ENCODE measurements around the gene TEX35. TPM values are rescaled to one million over a fixed set of nuclear protein-coding genes. Genes with fewer than 3 reads are reported as not detected.
"Not testable (repeated sequence)": the region's sequence is repeated elsewhere in the genome, so short reads cannot be mapped to it uniquely, and the experiment has no call there.

TEX35 gene
- total RNA-seq, 5 donors from 2014 or later (not counting 1 experiment from before 2014, with no cell fraction given) = not detected

DNA sequence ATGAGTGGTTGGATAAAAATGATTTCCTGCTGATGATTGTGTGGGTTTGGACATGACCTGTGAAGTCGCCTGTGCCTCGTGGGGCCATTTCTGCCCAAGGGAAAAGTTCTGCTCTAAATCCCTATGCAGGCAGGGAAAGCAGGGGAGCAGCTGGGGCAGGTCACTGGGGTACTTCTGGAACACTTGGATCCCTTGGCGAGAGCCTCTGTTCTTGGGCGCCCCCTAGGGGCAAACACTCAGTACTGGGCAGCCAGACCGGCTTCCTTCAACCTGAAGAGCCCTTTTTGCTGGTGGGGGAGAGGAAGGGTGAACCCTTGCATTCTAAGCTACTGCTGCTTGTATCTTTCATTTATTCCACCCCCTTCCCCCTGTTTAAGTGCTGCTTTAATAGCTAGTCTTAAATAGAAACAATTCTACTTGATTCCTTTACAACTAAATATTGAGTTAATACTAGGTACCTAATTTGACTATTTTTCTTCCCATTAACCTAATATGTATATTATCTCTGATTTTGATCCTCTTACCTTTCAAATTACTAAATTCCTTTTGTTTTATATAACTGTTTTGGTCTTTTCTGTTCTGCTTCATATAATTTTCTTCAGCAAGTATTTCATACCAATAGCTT lies 11.1 kb upstream of the TEX35 start:
- ATAC-seq (replicated peaks in 1 of 4) (peak in 2 of 4 experiments; percentile 29 to 43), DNase-seq (peak in 24 of 35 experiments; percentile 6 to 37 (median 21))
- Histone ChIP-seq H3K4me3 (ENCODE audit: control insufficient read depth in 1 of 2, extremely low read depth in 1 of 2, low read length in 1 of 2) (no peak overlapping the region), H3K4me1 (ENCODE audit: control insufficient read depth in 1 of 2, extremely low read depth in 1 of 2, insufficient read depth in 2 of 2, low read length in 2 of 2) (no peaks in the 10 kb centered on the region), H3K27ac (ENCODE audit: low read length) (no peak overlapping the region), H3K9me3 (no peaks in the 10 kb centered on the region), H3K27me3 (replicated peaks in 1 of 2; ENCODE audit: control insufficient read depth in 2 of 2, extremely low read depth in 1 of 2, insufficient read depth in 2 of 2, low read length in 1 of 2) (peaks cover 0 to 26% of the 10 kb centered on the region in 2 experiments), H3K36me3 (ENCODE audit: control insufficient read depth in 2 of 2, extremely low read depth in 1 of 2, insufficient read depth in 1 of 2, low read length in 1 of 2) (no peaks in the 10 kb centered on the region)
- no peaks in the 10 kb centered on the region for H3K9me3 Mint-ChIP-seq
- no peak overlapping the region for H3K27ac Mint-ChIP-seq
- 21% methylated on average over 4 of the region's 5 CpGs for WGBS (ENCODE audit: insufficient coverage)
- H3K4me3 Mint-ChIP-seq = no peak overlapping the region
- peaks cover 5 to 19% of the 10 kb centered on the region in 2 donors for H3K27me3 Mint-ChIP-seq
- ChIA-PET POLR2A (no interaction called here), CTCF (no interaction called here)
- no peaks in the 10 kb centered on the region for H3K4me1 Mint-ChIP-seq
- no peaks in the 10 kb centered on the region for H3K36me3 Mint-ChIP-seq

DNA sequence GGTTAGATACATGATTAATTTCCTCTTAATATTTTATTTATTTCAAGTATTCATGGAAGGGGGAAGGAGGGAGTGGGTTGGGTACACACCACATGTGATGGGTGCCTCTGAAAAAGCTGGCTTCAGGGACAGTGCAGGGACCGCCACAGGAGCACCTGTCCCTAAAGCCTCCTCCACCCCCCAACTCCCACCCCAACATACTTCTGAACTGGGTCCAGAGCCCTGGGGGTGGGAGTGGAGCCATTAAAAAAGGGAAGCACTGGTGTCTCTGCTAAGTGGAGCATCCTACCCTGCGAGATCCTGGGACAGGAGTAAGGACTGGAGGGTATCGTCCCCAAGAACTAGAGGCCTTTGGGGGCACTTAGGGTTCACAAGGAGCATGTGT lies 10.6 kb upstream of the TEX35 start:
- no peak overlapping the region for H3K27ac Mint-ChIP-seq
- ChIA-PET POLR2A (no interaction called here), CTCF (no interaction called here)
- no peaks in the 10 kb centered on the region for H3K9me3 Mint-ChIP-seq
- Histone ChIP-seq H3K36me3 (ENCODE audit: control insufficient read depth in 2 of 2, extremely low read depth in 1 of 2, insufficient read depth in 1 of 2, low read length in 1 of 2) (no peaks in the 10 kb centered on the region), H3K27ac (ENCODE audit: low read length) (no peak overlapping the region), H3K4me1 (ENCODE audit: control insufficient read depth in 1 of 2, extremely low read depth in 1 of 2, insufficient read depth in 2 of 2, low read length in 2 of 2) (no peaks in the 10 kb centered on the region), H3K9me3 (no peaks in the 10 kb centered on the region), H3K27me3 (replicated peaks in 1 of 2; ENCODE audit: control insufficient read depth in 2 of 2, extremely low read depth in 1 of 2, insufficient read depth in 2 of 2, low read length in 1 of 2) (peaks cover 0 to 26% of the 10 kb centered on the region in 2 experiments), H3K4me3 (ENCODE audit: control insufficient read depth in 1 of 2, extremely low read depth in 1 of 2, low read length in 1 of 2) (no peak overlapping the region)
- no peak for DNase-seq
- WGBS (ENCODE audit: insufficient coverage) = 17% methylated on average over 1 of the region's 3 CpGs
- H3K4me1 Mint-ChIP-seq = no peaks in the 10 kb centered on the region
- H3K4me3 Mint-ChIP-seq = no peak overlapping the region
- peaks cover 5 to 19% of the 10 kb centered on the region in 2 donors for H3K27me3 Mint-ChIP-seq
- ATAC-seq (replicated peaks in 1 of 4) = no peak
- H3K36me3 Mint-ChIP-seq = no peaks in the 10 kb centered on the region

DNA sequence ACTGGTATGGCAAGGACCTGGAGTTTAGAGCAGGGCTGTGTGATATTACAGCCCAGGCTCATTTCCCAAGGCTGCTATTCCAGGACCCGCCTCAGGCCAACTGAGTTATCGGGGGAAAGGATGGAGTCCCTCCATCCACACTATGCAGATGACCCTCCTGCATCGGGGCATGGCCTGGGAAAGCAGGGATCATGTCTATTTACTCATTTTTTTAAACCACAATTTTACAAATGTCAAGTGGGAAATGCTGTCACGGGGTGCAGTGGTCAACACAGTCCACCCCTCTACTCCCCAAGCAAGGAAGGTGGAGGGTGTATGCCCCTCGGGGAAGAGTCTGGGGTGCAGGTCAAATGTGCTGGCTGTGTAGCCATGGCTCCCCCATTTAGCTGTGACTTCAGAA lies 10.1 kb upstream of the TEX35 start:
- Mint-ChIP-seq H3K36me3 (no peaks in the 10 kb centered on the region), H3K4me1 (no peaks in the 10 kb centered on the region), H3K27ac (no peak overlapping the region), H3K4me3 (no peak overlapping the region), H3K27me3 (peaks cover 5 to 19% of the 10 kb centered on the region in 2 donors), H3K9me3 (no peaks in the 10 kb centered on the region)
- no CpG with 5 or more reads among the region's 5 CpGs for WGBS (ENCODE audit: insufficient coverage)
- Histone ChIP-seq H3K4me3 (ENCODE audit: control insufficient read depth in 1 of 2, extremely low read depth in 1 of 2, low read length in 1 of 2) (no peak overlapping the region), H3K9me3 (no peaks in the 10 kb centered on the region), H3K4me1 (ENCODE audit: control insufficient read depth in 1 of 2, extremely low read depth in 1 of 2, insufficient read depth in 2 of 2, low read length in 2 of 2) (no peaks in the 10 kb centered on the region), H3K36me3 (ENCODE audit: control insufficient read depth in 2 of 2, extremely low read depth in 1 of 2, insufficient read depth in 1 of 2, low read length in 1 of 2) (no peaks in the 10 kb centered on the region), H3K27ac (ENCODE audit: low read length) (no peak overlapping the region), H3K27me3 (replicated peaks in 1 of 2; ENCODE audit: control insufficient read depth in 2 of 2, extremely low read depth in 1 of 2, insufficient read depth in 2 of 2, low read length in 1 of 2) (peaks cover 0 to 26% of the 10 kb centered on the region in 2 experiments)
- CTCF ChIA-PET = no interaction called here
- no peak for ATAC-seq (replicated peaks in 1 of 4)
- no peak for DNase-seq
- POLR2A ChIA-PET = no interaction called here

DNA sequence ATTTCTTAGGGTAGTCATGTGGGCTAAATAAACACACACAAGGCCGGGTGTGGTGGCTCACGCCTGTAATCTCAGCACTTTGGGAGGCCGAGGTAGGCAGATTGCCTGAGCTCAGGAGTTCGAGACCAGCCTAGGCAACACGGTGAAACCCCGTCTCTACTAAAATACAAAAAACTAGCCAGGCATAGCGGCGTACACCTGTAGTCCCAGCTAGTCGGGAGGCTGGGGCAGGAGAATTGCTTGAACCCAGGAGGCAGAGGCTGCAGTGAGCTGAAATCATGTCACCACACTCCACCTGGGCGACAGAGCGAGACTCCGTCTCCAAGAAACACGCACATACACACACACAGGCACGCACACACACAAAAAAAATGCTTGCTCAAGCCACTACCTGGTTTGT lies 9.6 kb upstream of the TEX35 start:
- H3K36me3 ChIP-seq (ENCODE audit: control insufficient read depth in 2 of 2, extremely low read depth in 1 of 2, insufficient read depth in 1 of 2, low read length in 1 of 2); DNase-seq; ATAC-seq (replicated peaks in 1 of 4); H3K4me3 Mint-ChIP-seq; H3K36me3 Mint-ChIP-seq; H3K4me1 Mint-ChIP-seq; H3K4me1 ChIP-seq (ENCODE audit: control insufficient read depth in 1 of 2, extremely low read depth in 1 of 2, insufficient read depth in 2 of 2, low read length in 2 of 2); H3K27ac ChIP-seq (ENCODE audit: low read length); POLR2A ChIA-PET; H3K9me3 Mint-ChIP-seq; H3K9me3 ChIP-seq; H3K4me3 ChIP-seq (ENCODE audit: control insufficient read depth in 1 of 2, extremely low read depth in 1 of 2, low read length in 1 of 2); CTCF ChIA-PET; H3K27ac Mint-ChIP-seq: not testable (repeated sequence)
- peaks cover 5 to 19% of the 10 kb centered on the region in 2 donors for H3K27me3 Mint-ChIP-seq
- WGBS (ENCODE audit: insufficient coverage) = 89% methylated on average over 11 of the region's 14 CpGs
- H3K27me3 ChIP-seq (replicated peaks in 1 of 2; ENCODE audit: control insufficient read depth in 2 of 2, extremely low read depth in 1 of 2, insufficient read depth in 2 of 2, low read length in 1 of 2) = peaks cover 0 to 26% of the 10 kb centered on the region in 2 experiments

DNA sequence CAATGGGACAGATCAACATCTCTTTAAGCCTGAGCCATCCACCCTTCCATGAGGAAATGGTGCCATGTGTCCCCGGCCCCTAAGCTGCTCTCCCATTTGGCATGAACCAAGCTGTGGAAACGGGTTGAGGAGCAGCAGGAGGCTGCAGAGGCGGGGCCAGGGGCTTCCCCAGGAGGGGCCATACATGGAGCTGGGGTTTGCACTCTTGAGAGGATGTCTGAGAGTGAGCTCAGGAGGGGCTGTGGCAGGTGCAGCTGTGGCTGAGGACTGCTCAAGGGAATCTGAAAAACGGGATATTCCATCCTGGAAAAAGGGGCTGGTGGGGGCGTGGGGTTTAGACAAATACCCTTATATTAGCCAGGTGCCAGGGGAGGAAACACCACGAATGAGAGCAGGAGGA lies 9.1 kb upstream of the TEX35 start:
- H3K4me3 Mint-ChIP-seq = no peak overlapping the region
- Histone ChIP-seq H3K4me3 (ENCODE audit: control insufficient read depth in 1 of 2, extremely low read depth in 1 of 2, low read length in 1 of 2) (no peak overlapping the region), H3K27ac (ENCODE audit: low read length) (no peak overlapping the region), H3K4me1 (ENCODE audit: control insufficient read depth in 1 of 2, extremely low read depth in 1 of 2, insufficient read depth in 2 of 2, low read length in 2 of 2) (no peaks in the 10 kb centered on the region), H3K36me3 (ENCODE audit: control insufficient read depth in 2 of 2, extremely low read depth in 1 of 2, insufficient read depth in 1 of 2, low read length in 1 of 2) (no peaks in the 10 kb centered on the region), H3K27me3 (replicated peaks in 1 of 2; ENCODE audit: control insufficient read depth in 2 of 2, extremely low read depth in 1 of 2, insufficient read depth in 2 of 2, low read length in 1 of 2) (peaks cover 0 to 26% of the 10 kb centered on the region in 2 experiments), H3K9me3 (no peaks in the 10 kb centered on the region)
- ATAC-seq (replicated peaks in 1 of 4) = no peak
- no peak for DNase-seq
- POLR2A ChIA-PET = no interaction called here
- H3K9me3 Mint-ChIP-seq = no peaks in the 10 kb centered on the region
- H3K27me3 Mint-ChIP-seq = peaks cover 5 to 19% of the 10 kb centered on the region in 2 donors
- no peaks in the 10 kb centered on the region for H3K36me3 Mint-ChIP-seq
- H3K4me1 Mint-ChIP-seq = no peaks in the 10 kb centered on the region
- no peak overlapping the region for H3K27ac Mint-ChIP-seq
- WGBS (ENCODE audit: insufficient coverage) = 31% methylated on average over 3 of the region's 6 CpGs
- CTCF ChIA-PET = no interaction called here

GRCh38 chr1:178504286-178504685 lies 8.6 kb upstream of the TEX35 start:
- no peak overlapping the region for H3K27ac Mint-ChIP-seq
- ATAC-seq (replicated peaks in 1 of 4) (no peak), DNase-seq (no peak)
- peaks cover 5 to 19% of the 10 kb centered on the region in 2 donors for H3K27me3 Mint-ChIP-seq
- H3K4me1 ChIP-seq (ENCODE audit: control insufficient read depth in 1 of 2, extremely low read depth in 1 of 2, insufficient read depth in 2 of 2, low read length in 2 of 2) = no peaks in the 10 kb centered on the region
- ChIA-PET CTCF (no interaction called here), POLR2A (no interaction called here)
- no peaks in the 10 kb centered on the region for H3K36me3 ChIP-seq (ENCODE audit: control insufficient read depth in 2 of 2, extremely low read depth in 1 of 2, insufficient read depth in 1 of 2, low read length in 1 of 2)
- no peaks in the 10 kb centered on the region for H3K9me3 ChIP-seq
- no peaks in the 10 kb centered on the region for H3K9me3 Mint-ChIP-seq
- no peak overlapping the region for H3K27ac ChIP-seq (ENCODE audit: low read length)
- no peak overlapping the region for H3K4me3 Mint-ChIP-seq
- WGBS (ENCODE audit: insufficient coverage) = 83% methylated on average over 4 of the region's 4 CpGs
- H3K4me1 Mint-ChIP-seq = no peaks in the 10 kb centered on the region
- no peak overlapping the region for H3K4me3 ChIP-seq (ENCODE audit: control insufficient read depth in 1 of 2, extremely low read depth in 1 of 2, low read length in 1 of 2)
- H3K36me3 Mint-ChIP-seq = no peaks in the 10 kb centered on the region
- H3K27me3 ChIP-seq (replicated peaks in 1 of 2; ENCODE audit: control insufficient read depth in 2 of 2, extremely low read depth in 1 of 2, insufficient read depth in 2 of 2, low read length in 1 of 2) = peaks cover 0 to 26% of the 10 kb centered on the region in 2 experiments

GRCh38 chr1:178506177-178506576 lies 6.7 kb upstream of the TEX35 start:
- Histone ChIP-seq H3K27ac (ENCODE audit: low read length) (no peak overlapping the region), H3K4me3 (ENCODE audit: control insufficient read depth in 1 of 2, extremely low read depth in 1 of 2, low read length in 1 of 2) (no peak overlapping the region), H3K27me3 (replicated peaks in 1 of 2; ENCODE audit: control insufficient read depth in 2 of 2, extremely low read depth in 1 of 2, insufficient read depth in 2 of 2, low read length in 1 of 2) (peaks cover 0 to 28% of the 10 kb centered on the region in 2 experiments), H3K4me1 (ENCODE audit: control insufficient read depth in 1 of 2, extremely low read depth in 1 of 2, insufficient read depth in 2 of 2, low read length in 2 of 2) (no peaks in the 10 kb centered on the region), H3K9me3 (no peaks in the 10 kb centered on the region), H3K36me3 (ENCODE audit: control insufficient read depth in 2 of 2, extremely low read depth in 1 of 2, insufficient read depth in 1 of 2, low read length in 1 of 2) (no peaks in the 10 kb centered on the region)
- no peak for ATAC-seq (replicated peaks in 1 of 4)
- H3K27ac Mint-ChIP-seq = no peak overlapping the region
- no peaks in the 10 kb centered on the region for H3K4me1 Mint-ChIP-seq
- H3K27me3 Mint-ChIP-seq = peaks cover 5 to 19% of the 10 kb centered on the region in 2 donors
- H3K4me3 Mint-ChIP-seq = no peak overlapping the region
- 94% methylated on average over 5 of the region's 6 CpGs for WGBS (ENCODE audit: insufficient coverage)
- POLR2A ChIA-PET = no interaction called here
- no peaks in the 10 kb centered on the region for H3K9me3 Mint-ChIP-seq
- no peaks in the 10 kb centered on the region for H3K36me3 Mint-ChIP-seq
- DNase-seq = no peak
- CTCF ChIA-PET = interaction anchor here in 1 of 2 donors (0.7 kb wide), 1 partner anchor 499 kb away, joined by 4 read pairs; no protein-coding TSS in a partner anchor

Measured in T-cell (primary cell).